Erythroblast (primary cell): ENCODE results near the gene CSTF3.

ENCODE experiments used
- GATA1 ChIP-seq: IDR thresholded peaks from 2 replicates; pipeline ENCODE4 v1.6.1; 2011; ENCODE audit warnings: low read depth, mild to moderate bottlenecking, control low read depth, low read length, moderate library complexity
- POLR2A ChIP-seq: IDR thresholded peaks from 2 replicates; pipeline ENCODE4 v1.6.1; 2011; ENCODE audit warnings: mild to moderate bottlenecking, low read length

DNA sequence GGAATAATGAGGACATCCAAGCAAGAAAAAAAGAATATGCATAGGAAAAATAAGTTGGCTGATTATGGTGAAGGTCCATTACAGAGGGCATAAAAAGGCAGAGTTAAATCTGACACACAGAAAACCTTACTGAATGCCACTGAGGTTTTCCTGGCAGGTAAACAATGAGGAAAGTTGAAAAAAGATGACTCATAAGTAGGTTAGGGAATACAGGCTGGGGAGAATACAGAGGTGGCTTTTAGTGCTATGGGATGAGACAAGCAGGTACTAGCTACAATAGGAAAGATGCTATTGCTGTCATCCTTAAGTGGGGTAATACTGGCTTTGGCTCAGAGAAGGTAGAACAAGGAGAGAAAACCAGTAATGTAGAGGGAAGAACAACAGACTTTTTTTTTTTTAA lies 44.7 kb downstream of the CSTF3 start:
- no peak for TF ChIP-seq POLR2A
- TF ChIP-seq GATA1 = no peak
